Esophagus muscularis mucosa (tissue), 3 donors: Measurements from ENCODE around the gene NUP214.

ENCODE experiments used
- CTCF ChIP-seq, 3 experiments: fragments of 200-600 bp in 2 of 3; fragments of 450-650 bp in 1 of 3; sonication (generic) in 2 of 3; IDR thresholded peaks; one replicate each; pipeline ENCODE4 v1.5.1; 2017 to 2019; ENCODE audit warnings: antibody characterized with exemption in 3 of 3, mild to moderate bottlenecking in 2 of 3, moderate library complexity in 1 of 3
- POLR2A ChIP-seq: fragments of 450-650 bp; IDR thresholded peaks from one replicate; pipeline ENCODE4 v1.6.1; 2017; ENCODE audit warnings: antibody characterized with exemption, moderate library complexity, mild to moderate bottlenecking, low read depth

DNA sequence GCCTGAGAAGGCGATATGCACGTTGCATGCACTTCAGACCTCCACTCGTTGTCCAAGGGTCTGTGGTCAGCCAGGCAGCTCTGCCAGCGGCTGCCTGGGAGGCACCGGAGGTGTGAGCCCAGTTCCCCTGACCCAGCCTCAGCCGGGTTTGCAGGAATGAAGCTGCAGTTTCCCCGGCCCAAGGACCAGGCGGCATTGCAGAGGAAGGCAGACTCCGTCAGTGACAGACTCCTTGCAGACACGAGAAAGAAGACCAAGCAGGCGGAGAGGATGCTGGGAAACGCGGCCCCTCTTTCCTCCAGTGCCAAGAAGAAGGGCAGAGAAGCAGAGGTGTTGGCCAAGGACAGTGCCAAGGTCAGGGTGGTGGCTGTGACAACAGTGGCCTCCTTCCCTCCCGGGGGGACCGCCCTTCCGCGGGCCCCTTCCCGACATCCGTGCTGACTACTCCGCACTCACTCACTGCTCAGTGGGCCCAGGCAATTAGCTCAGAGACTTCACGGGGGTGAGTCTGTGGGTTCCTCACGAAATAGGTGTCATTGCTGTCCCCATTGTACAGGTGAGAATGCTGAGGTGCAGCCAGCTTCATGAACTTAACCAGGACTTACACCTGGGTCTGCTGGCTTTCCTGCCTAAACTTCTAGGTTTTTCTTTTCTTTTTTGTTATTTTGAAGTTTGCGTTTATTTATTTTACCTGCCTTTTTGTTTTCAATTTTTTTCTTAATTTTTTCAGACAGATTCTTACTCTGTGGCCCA, 39.8 kb upstream of the NUP214 start:
- TF ChIP-seq CTCF (IDR thresholded peaks at IDR 0.05) (no peak), POLR2A (no peak)
